Ovary (tissue), 9 donors: ENCODE measurements around the gene DNAJB11. TPM values are rescaled to one million over a fixed set of nuclear protein-coding genes. Genes with fewer than 3 reads are reported as not detected.

Source experiments
- DNase-seq, 5 donors: peaks; one replicate each; pipeline ENCODE4 v3.0.0-alpha.2; 2019 to 2020
- H3K27ac ChIP-seq, 2 donors: fragments of 200-600 bp; one replicate each; pipeline versions ENCODE4 v1.5.1 to v1.8.0; 2019 to 2022
- H3K27me3 ChIP-seq: fragments of 200-600 bp; one replicate; pipeline ENCODE4 v1.8.0; 2022
- H3K36me3 ChIP-seq: fragments of 200-600 bp; sonication (generic); one replicate; pipeline ENCODE4 v1.5.1; 2019
- H3K4me1 ChIP-seq: one replicate; pipeline ENCODE4 v1.8.1; 2013; ENCODE audit warnings: mild to moderate bottlenecking, moderate library complexity; ENCODE audit not compliant: insufficient read depth
- H3K4me3 ChIP-seq: fragments of 200-600 bp; sonication (generic); one replicate; pipeline ENCODE4 v1.5.1; 2017
- H3K9me3 ChIP-seq, 2 donors: fragments of 200-600 bp in 1 of 2; sonication (generic) in 1 of 2; one replicate each; pipeline versions ENCODE4 v1.5.1 to v1.8.1; 2013 to 2019; ENCODE audit warnings: mild to moderate bottlenecking in 1 of 2, moderate library complexity in 1 of 2
- CTCF ChIP-seq, 3 donors: fragments of 450-650 bp in 2 of 3; fragments of 200-600 bp in 1 of 3; IDR thresholded peaks; one replicate each; pipeline versions ENCODE4 v1.5.1 to v1.8.0; 2016 to 2022; ENCODE audit warnings: antibody characterized with exemption in 3 of 3, mild to moderate bottlenecking in 1 of 3
- EP300 ChIP-seq: sonication (generic); formaldehyde crosslinking; IDR thresholded peaks from one replicate; pipeline ENCODE4 v1.6.1; 2017; ENCODE audit warnings: antibody characterized with exemption
- POLR2A ChIP-seq: fragments of 450-650 bp; IDR thresholded peaks from one replicate; pipeline ENCODE4 v1.6.1; 2017; ENCODE audit warnings: antibody characterized with exemption, mild to moderate bottlenecking, moderate library complexity
- WGBS, 3 donors: extraction: QIAGEN DNeasy Blood & Tissue Kit in 1 of 3; methylation state at CpG; one replicate each; pipeline versions ENCODE4 v1.1.5 to v1.1.7; 2013 to 2017; 5-methylcytosine and 5-hydroxymethylcytosine counted together
- intact Hi-C, 4 donors: fragments of 100-400 bp; cut with DNase I; formaldehyde crosslinking; loops; one replicate each; pipeline versions ENCODE4 v1.11.0 to v1.15.1; 2022 to 2023
- polyA plus RNA-seq, 2 donors: library from polyadenylated mRNA; stranded (reverse); fragments of 200-250 nt in 1 of 2; fragments of 350-450 nt in 1 of 2; fragmentation: Illumina TruSeq in 1 of 2; extraction: RNeasy Lipid Tissue Mini Kit (QIAGEN cat#74804) in 1 of 2; gene quantifications; one replicate each; pipeline ENCODE4 v1.2.3, GENCODE V29; 2013 to 2014
- total RNA-seq, 7 donors: library from RNA; depleted of rRNA in 2 of 7; stranded (reverse); fragments of >200 nt in 2 of 7; fragmentation: NEBNext Ultra II Directional in 3 of 7; extraction: Animal tissue kit (Norgen Biotek cat#: 25700) in 3 of 7; gene quantifications; one replicate each; pipeline versions ENCODE4 v1.1.0 to v1.2.4, GENCODE V29; 2016 to 2023
- donor health status: DM: no; HTN: no; CAD: no; lungs with moderate emphysema.
- donor health status: DM: no; HTN: no; CAD: no.
- donor health status: Bipolar disorder and iron deficiency.
- donor health status: DM: yes; HTN: yes; CAD: no.
- donor health status: DM: no; HTN: no; CAD: no.
- donor health status: DM: yes; HTN: yes; CAD: no.

Gene DNAJB11
- total and polyA plus RNA-seq, 9 donors = 17.7 to 38.2 (median 23.8) TPM

GRCh38 chr3:186619787-186620212 is 49.3 kb downstream of the DNAJB11 start:
- intact Hi-C loops = loop anchor here in 3 of 4 donors (5.0 to 10.0 kb wide), 5 partner anchors 195 to 1095 kb away; no protein-coding TSS in a partner anchor
- H3K27me3 ChIP-seq = no peaks in the 10 kb centered on the region
- no peaks in the 10 kb centered on the region for H3K4me1 ChIP-seq
- H3K9me3 ChIP-seq = no peaks in the 10 kb centered on the region
- H3K27ac ChIP-seq = no peak overlapping the region
- DNase-seq = no peak
- 82 to 87% (median 82%) methylated on average over 5 of the region's 5 CpGs for WGBS, 3 donors
- TF ChIP-seq EP300 (no peak), CTCF (IDR thresholded peaks at IDR 0.05) (no peak), POLR2A (no peak)
- H3K4me3 ChIP-seq = no peak overlapping the region
- no peaks in the 10 kb centered on the region for H3K36me3 ChIP-seq

- intact Hi-C loops = no loop called here
- no peak for DNase-seq
- Histone ChIP-seq H3K4me3 (no peak overlapping the region), H3K27ac (no peak overlapping the region), H3K36me3 (no peaks in the 10 kb centered on the region), H3K9me3 (no peaks in the 10 kb centered on the region), H3K4me1 (no peaks in the 10 kb centered on the region), H3K27me3 (no peaks in the 10 kb centered on the region)
- TF ChIP-seq POLR2A (no peak), EP300 (no peak), CTCF (IDR thresholded peaks at IDR 0.05) (no peak)
- 83 to 88% (median 87%) methylated on average over 17 of the region's 17 CpGs for WGBS, 3 donors
Observed at GRCh38 chr3:186620213-186621092, 49.9 kb downstream of the DNAJB11 start.

GRCh38 chr3:186621894-186622650 is 51.6 kb downstream of the DNAJB11 start:
- H3K4me3 ChIP-seq = no peak overlapping the region
- TF ChIP-seq POLR2A = no peak
- TF ChIP-seq CTCF (IDR thresholded peaks at IDR 0.05) = no peak
- TF ChIP-seq EP300 = no peak
- H3K36me3 ChIP-seq = no peaks in the 10 kb centered on the region
- no peak for DNase-seq
- no peaks in the 10 kb centered on the region for H3K27me3 ChIP-seq
- H3K9me3 ChIP-seq = no peaks in the 10 kb centered on the region
- H3K4me1 ChIP-seq = no peaks in the 10 kb centered on the region
- 73 to 80% (median 79%) methylated on average over 7 of the region's 7 CpGs for WGBS, 3 donors
- no peak overlapping the region for H3K27ac ChIP-seq
- intact Hi-C loops = no loop called here

GRCh38 chr3:186622651-186623310 is 52.3 kb downstream of the DNAJB11 start:
- intact Hi-C loops = no loop called here
- WGBS, 3 donors = 36 to 44% (median 36%) methylated on average over 2 of the region's 2 CpGs

More at GRCh38 chr3:186622651-186623310, 52.3 kb downstream of the DNAJB11 start:
- TF ChIP-seq EP300 = no peak
- TF ChIP-seq POLR2A = no peak
- no peak for TF ChIP-seq CTCF (IDR thresholded peaks at IDR 0.05)
- no peak for DNase-seq
- Histone ChIP-seq H3K27me3 (no peaks in the 10 kb centered on the region), H3K9me3 (no peaks in the 10 kb centered on the region), H3K36me3 (no peaks in the 10 kb centered on the region), H3K4me3 (no peak overlapping the region), H3K27ac (no peak overlapping the region), H3K4me1 (no peaks in the 10 kb centered on the region)
